ENCODE results near the gene UNC93B1. TPM values are rescaled to one million over a fixed set of nuclear protein-coding genes. Genes with fewer than 3 reads are reported as not detected.

The UNC93B1 gene
- total and polyA plus RNA-seq, 2 of the 13 experiments (the other 11 are each of a cell fraction or from before 2014, with no cell fraction given): 8.8 to 18.9 TPM

GRCh38 chr11:68003846-68004550 is at the start of gene UNC93B1 (continued):
- TF ChIP-seq, protein P1, sequence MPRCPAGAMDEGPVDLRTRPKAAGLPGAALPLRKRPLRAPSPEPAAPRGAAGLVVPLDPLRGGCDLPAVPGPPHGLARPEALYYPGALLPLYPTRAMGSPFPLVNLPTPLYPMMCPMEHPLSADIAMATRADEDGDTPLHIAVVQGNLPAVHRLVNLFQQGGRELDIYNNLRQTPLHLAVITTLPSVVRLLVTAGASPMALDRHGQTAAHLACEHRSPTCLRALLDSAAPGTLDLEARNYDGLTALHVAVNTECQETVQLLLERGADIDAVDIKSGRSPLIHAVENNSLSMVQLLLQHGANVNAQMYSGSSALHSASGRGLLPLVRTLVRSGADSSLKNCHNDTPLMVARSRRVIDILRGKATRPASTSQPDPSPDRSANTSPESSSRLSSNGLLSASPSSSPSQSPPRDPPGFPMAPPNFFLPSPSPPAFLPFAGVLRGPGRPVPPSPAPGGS (CRISPR knock-in tag; IDR thresholded peaks at IDR 0.05): peak; percentile 28; the same call in 1 of the 2 replicates
- no peak for TF ChIP-seq JUNB (CRISPR knock-in tag; IDR thresholded peaks at IDR 0.05; ENCODE audit: borderline replicate concordance)
- peak; percentile 40; the same call in 1 of the 2 replicates for TF ChIP-seq IRF2 (CRISPR knock-in tag; IDR thresholded peaks at IDR 0.05)
- no peak for TF ChIP-seq PHF5A (CRISPR knock-in tag; IDR thresholded peaks at IDR 0.05; ENCODE audit: low read depth, unreplicated experiment)
- no peak for TF ChIP-seq ISX (CRISPR knock-in tag; conservative IDR thresholded peaks at IDR 0.05)
- TF ChIP-seq ZNF674 (CRISPR knock-in tag; IDR thresholded peaks at IDR 0.05; ENCODE audit: low read depth): no peak
- no peak; the same call in 1 of the 2 replicates for TF ChIP-seq ZBTB39 (CRISPR knock-in tag; IDR thresholded peaks at IDR 0.05)
- TF ChIP-seq ZNF740 (CRISPR knock-in tag; IDR thresholded peaks at IDR 0.05): no peak
- no peak for TF ChIP-seq ZC3H4 (CRISPR knock-in tag; IDR thresholded peaks at IDR 0.05; ENCODE audit: borderline replicate concordance)
- TF ChIP-seq FOXO1 (CRISPR knock-in tag; IDR thresholded peaks at IDR 0.05): no peak
- TF ChIP-seq ZNF552 (CRISPR knock-in tag; IDR thresholded peaks at IDR 0.05; ENCODE audit: borderline replicate concordance): no peak
- peak; percentile 87; the same call in 1 of the 2 replicates for TF ChIP-seq MYC (CRISPR knock-in tag; IDR thresholded peaks at IDR 0.05; ENCODE audit: borderline replicate concordance)
- TF ChIP-seq, protein P2, sequence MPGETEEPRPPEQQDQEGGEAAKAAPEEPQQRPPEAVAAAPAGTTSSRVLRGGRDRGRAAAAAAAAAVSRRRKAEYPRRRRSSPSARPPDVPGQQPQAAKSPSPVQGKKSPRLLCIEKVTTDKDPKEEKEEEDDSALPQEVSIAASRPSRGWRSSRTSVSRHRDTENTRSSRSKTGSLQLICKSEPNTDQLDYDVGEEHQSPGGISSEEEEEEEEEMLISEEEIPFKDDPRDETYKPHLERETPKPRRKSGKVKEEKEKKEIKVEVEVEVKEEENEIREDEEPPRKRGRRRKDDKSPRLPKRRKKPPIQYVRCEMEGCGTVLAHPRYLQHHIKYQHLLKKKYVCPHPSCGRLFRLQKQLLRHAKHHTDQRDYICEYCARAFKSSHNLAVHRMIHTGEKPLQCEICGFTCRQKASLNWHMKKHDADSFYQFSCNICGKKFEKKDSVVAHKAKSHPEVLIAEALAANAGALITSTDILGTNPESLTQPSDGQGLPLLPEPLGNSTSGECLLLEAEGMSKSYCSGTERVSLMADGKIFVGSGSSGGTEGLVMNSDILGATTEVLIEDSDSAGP (CRISPR knock-in tag; IDR thresholded peaks at IDR 0.05; ENCODE audit: borderline replicate concordance): peak; percentile 64; the same call in 1 of the 2 replicates
- no peak for TF ChIP-seq ZNF615 (CRISPR knock-in tag; IDR thresholded peaks at IDR 0.05; ENCODE audit: borderline replicate concordance)
- TF ChIP-seq IKZF1 (IDR thresholded peaks at IDR 0.05): no peak
- no peak for TF ChIP-seq PRDM4 (CRISPR knock-in tag; IDR thresholded peaks at IDR 0.05; ENCODE audit: borderline replicate concordance)
- TF ChIP-seq FOXK1 (CRISPR knock-in tag; IDR thresholded peaks at IDR 0.05; ENCODE audit: borderline replicate concordance, low read depth): peak; percentile 18; the same call in 1 of the 2 replicates
- no peak for TF ChIP-seq KAT2B (IDR thresholded peaks at IDR 0.05; ENCODE audit: borderline replicate concordance, low read depth, low read length)
- TF ChIP-seq MATR3 (CRISPR knock-in tag; IDR thresholded peaks at IDR 0.05): no peak
- no peak for TF ChIP-seq NR2F1 (CRISPR knock-in tag; IDR thresholded peaks at IDR 0.05)
